Measurements from ENCODE around the gene CLTC. TPM values are rescaled to one million over a fixed set of nuclear protein-coding genes. Genes with fewer than 3 reads are reported as not detected.

Gene CLTC
- total RNA-seq, 1 donor: 112 TPM

DNA sequence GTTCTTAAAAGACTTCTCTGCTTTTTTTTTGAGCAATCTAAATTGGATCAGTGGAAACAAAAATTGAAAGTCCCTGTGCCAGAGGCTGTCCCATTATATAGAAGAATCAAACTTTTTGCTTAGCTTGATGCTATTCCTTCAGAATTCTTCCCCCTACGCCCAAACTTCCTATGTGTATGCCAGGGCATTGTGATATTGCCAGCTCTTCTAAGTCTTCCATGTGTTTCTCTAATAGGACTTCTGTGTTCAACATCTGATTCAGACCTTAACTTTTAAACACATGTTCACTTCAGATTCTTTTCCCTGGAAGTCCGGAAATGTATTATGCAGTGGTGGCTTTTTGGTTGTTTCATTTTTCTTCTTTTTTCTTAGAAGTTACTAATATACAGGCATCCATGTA lies 68.8 kb downstream of the CLTC start:
- Histone ChIP-seq H3K4me3 (ENCODE audit: low read length) (no peak overlapping the region), H3K4me1 (ENCODE audit: insufficient read depth, low read length) (no peaks in the 10 kb centered on the region), H3K27me3 (ENCODE audit: insufficient read depth, low read length) (no peaks in the 10 kb centered on the region), H3K9me3 (ENCODE audit: low read depth, low read length) (no peaks in the 10 kb centered on the region)

DNA sequence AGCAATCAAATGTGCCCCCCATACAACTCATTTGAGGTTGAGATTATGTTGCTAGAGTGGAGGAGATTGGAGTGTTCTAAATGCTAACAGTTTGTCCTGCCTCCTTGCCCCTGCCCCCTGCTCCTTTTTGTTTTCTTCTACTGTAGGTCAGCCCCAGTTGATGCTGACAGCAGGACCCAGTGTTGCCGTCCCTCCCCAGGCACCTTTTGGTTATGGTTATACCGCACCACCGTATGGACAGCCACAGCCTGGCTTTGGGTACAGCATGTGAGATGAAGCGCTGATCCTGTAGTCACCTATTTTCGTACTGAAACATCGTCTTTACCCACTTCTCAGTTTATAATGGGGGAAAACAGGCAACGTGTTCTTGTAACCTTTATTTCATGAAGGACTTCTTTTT lies 73.9 kb downstream of the CLTC start:
- H3K4me3 ChIP-seq (ENCODE audit: low read length): no peak overlapping the region
- H3K9me3 ChIP-seq (ENCODE audit: low read depth, low read length): no peaks in the 10 kb centered on the region
- H3K4me1 ChIP-seq (ENCODE audit: insufficient read depth, low read length): no peaks in the 10 kb centered on the region
- H3K27me3 ChIP-seq (ENCODE audit: insufficient read depth, low read length): no peaks in the 10 kb centered on the region

- no peaks in the 10 kb centered on the region for H3K27me3 ChIP-seq (ENCODE audit: insufficient read depth, low read length)
- no peaks in the 10 kb centered on the region for H3K9me3 ChIP-seq (ENCODE audit: low read depth, low read length)
- no peaks in the 10 kb centered on the region for H3K4me1 ChIP-seq (ENCODE audit: insufficient read depth, low read length)
- no peak overlapping the region for H3K4me3 ChIP-seq (ENCODE audit: low read length)
Observed at GRCh38 chr17:59694344-59694743, 74.6 kb downstream of the CLTC start.

GRCh38 chr17:59695945-59696681 lies 76.4 kb downstream of the CLTC start:
- H3K4me3 ChIP-seq (ENCODE audit: low read length): no peak overlapping the region
- H3K27me3 ChIP-seq (ENCODE audit: insufficient read depth, low read length): no peaks in the 10 kb centered on the region
- no peaks in the 10 kb centered on the region for H3K4me1 ChIP-seq (ENCODE audit: insufficient read depth, low read length)
- H3K9me3 ChIP-seq (ENCODE audit: low read depth, low read length): no peaks in the 10 kb centered on the region

GRCh38 chr17:59696682-59697277 lies 77.1 kb downstream of the CLTC start:
- no peak overlapping the region for H3K4me3 ChIP-seq (ENCODE audit: low read length)
- no peaks in the 10 kb centered on the region for H3K4me1 ChIP-seq (ENCODE audit: insufficient read depth, low read length)
- no peaks in the 10 kb centered on the region for H3K9me3 ChIP-seq (ENCODE audit: low read depth, low read length)
- no peaks in the 10 kb centered on the region for H3K27me3 ChIP-seq (ENCODE audit: insufficient read depth, low read length)

GRCh38 chr17:59698143-59698542 lies 78.4 kb downstream of the CLTC start:
- no peaks in the 10 kb centered on the region for H3K9me3 ChIP-seq (ENCODE audit: low read depth, low read length)
- H3K27me3 ChIP-seq (ENCODE audit: insufficient read depth, low read length): no peaks in the 10 kb centered on the region
- peaks cover 3% of the 10 kb centered on the region for H3K4me1 ChIP-seq (ENCODE audit: insufficient read depth, low read length)
- H3K4me3 ChIP-seq (ENCODE audit: low read length): no peak overlapping the region

GRCh38 chr17:59699218-59699617 lies 79.5 kb downstream of the CLTC start:
- Histone ChIP-seq H3K4me3 (ENCODE audit: low read length) (no peak overlapping the region), H3K9me3 (ENCODE audit: low read depth, low read length) (no peaks in the 10 kb centered on the region), H3K27me3 (ENCODE audit: insufficient read depth, low read length) (no peaks in the 10 kb centered on the region), H3K4me1 (ENCODE audit: insufficient read depth, low read length) (peaks cover 3% of the 10 kb centered on the region)

GRCh38 chr17:59699786-59700185 lies 80.1 kb downstream of the CLTC start:
- Histone ChIP-seq H3K27me3 (ENCODE audit: insufficient read depth, low read length) (no peaks in the 10 kb centered on the region), H3K4me1 (ENCODE audit: insufficient read depth, low read length) (peaks cover 8% of the 10 kb centered on the region), H3K9me3 (ENCODE audit: low read depth, low read length) (no peaks in the 10 kb centered on the region), H3K4me3 (ENCODE audit: low read length) (no peak overlapping the region)

DNA sequence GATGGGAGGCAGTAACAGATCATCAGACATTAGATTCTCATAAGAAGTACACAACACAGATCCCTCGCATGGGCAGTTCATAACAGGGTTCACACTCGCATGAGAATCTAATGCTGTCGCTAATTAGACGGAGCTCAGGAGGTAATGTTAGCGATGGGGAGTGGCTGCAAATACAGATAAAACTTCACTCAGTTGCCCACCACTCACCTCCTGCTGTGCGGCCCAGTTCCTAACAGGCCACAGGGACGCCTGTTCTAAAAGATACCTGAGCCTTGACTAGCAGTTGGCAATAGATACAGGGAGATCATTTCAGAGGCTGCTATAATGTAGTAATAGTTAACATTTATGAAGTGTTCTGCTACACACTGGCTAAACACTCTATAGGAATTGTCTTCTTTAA lies 82.6 kb downstream of the CLTC start:
- no peaks in the 10 kb centered on the region for H3K27me3 ChIP-seq (ENCODE audit: insufficient read depth, low read length)
- H3K4me1 ChIP-seq (ENCODE audit: insufficient read depth, low read length): peaks cover 26% of the 10 kb centered on the region
- no peak overlapping the region for H3K4me3 ChIP-seq (ENCODE audit: low read length)
- no peaks in the 10 kb centered on the region for H3K9me3 ChIP-seq (ENCODE audit: low read depth, low read length)

DNA sequence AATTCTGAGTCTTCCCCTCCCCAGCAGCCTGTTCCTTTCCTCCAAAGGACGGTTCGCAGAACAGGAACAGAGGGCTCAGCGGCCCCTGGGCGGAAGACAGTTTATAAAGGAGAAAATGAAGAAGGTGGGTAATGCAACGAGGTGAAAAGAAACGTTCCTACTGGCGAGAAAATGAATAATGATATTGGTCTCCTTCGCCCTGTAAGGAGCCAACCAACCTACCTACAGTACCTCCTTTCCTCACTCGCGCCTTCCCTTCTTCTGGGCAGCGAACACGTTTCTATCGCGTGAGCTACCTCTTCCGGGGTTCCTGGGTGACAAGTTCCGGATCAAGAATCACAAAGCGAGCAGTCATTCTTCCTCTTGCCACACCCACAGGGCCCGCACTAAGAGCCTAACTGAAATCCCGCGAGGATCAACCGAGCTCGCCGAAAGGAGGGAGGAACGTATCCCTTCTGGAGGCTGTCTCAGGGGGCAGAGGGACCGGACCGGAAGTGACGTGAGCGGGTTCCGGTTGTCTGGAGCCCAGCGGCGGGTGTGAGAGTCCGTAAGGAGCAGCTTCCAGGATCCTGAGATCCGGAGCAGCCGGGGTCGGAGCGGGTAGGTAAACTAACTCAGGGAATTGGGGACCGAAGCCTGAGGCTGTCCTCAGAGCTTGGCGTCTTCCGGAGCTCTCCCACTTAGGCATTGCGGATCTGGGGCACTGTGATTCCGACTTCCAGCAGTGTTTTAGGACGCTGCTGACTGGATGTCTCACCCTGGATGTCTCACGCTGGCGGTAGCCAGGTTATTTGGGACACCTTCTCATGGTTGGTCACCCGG lies 87.7 kb downstream of the CLTC start, which contains the start of the genes PTRH2 and VMP1:
TSS of gene PTRH2 (minus strand) at position 282 of the 822 bp plus-strand sequence. CDS start 9,452 bp downstream, outside the sequence.
TSS of gene VMP1 (plus strand) at position 506 of the 822 bp plus-strand sequence. CDS start 23,793 bp downstream, outside the sequence.
- H3K9me3 ChIP-seq (ENCODE audit: low read depth, low read length): no peaks in the 10 kb centered on the region
- no peaks in the 10 kb centered on the region for H3K27me3 ChIP-seq (ENCODE audit: insufficient read depth, low read length)
- peak within 1 kb of the TSS; percentile 93 for H3K4me3 ChIP-seq (ENCODE audit: low read length)
- peaks cover 55% of the 10 kb centered on the region for H3K4me1 ChIP-seq (ENCODE audit: insufficient read depth, low read length)

DNA sequence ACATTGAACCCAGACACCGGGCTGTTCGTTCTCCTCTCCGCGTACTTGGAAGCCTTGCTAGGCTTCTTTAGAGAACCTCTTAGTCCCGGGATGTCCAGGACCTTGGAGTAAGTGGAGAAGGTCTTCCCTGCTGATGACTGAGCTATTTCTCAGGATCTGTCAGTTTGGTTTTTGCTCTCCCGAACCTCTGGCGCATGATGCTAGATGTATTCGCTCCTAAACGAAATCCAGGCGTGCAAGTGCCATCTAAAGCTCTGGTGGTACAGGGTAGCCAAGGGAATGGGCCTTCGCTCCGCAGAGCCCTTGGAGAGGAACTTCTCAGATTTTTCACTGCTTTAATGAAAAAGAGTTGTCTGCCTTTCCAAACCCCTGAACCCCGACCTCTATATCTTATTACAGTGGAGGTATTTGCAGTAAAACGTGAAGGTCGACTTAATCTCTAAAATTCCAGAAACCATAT lies 88.3 kb downstream of the CLTC start:
- peaks cover 60% of the 10 kb centered on the region for H3K4me1 ChIP-seq (ENCODE audit: insufficient read depth, low read length)
- no peaks in the 10 kb centered on the region for H3K27me3 ChIP-seq (ENCODE audit: insufficient read depth, low read length)
- H3K9me3 ChIP-seq (ENCODE audit: low read depth, low read length): no peaks in the 10 kb centered on the region
- peak overlapping the region; percentile 93 for H3K4me3 ChIP-seq (ENCODE audit: low read length)

- Histone ChIP-seq H3K4me3 (ENCODE audit: low read length) (no peak overlapping the region), H3K4me1 (ENCODE audit: insufficient read depth, low read length) (peaks cover 45% of the 10 kb centered on the region), H3K9me3 (ENCODE audit: low read depth, low read length) (no peaks in the 10 kb centered on the region), H3K27me3 (ENCODE audit: insufficient read depth, low read length) (no peaks in the 10 kb centered on the region)
Observed at GRCh38 chr17:59711936-59712335, 92.2 kb downstream of the CLTC start.

GRCh38 chr17:59712862-59713261 lies 93.2 kb downstream of the CLTC start:
- Histone ChIP-seq H3K4me1 (ENCODE audit: insufficient read depth, low read length) (peaks cover 44% of the 10 kb centered on the region), H3K27me3 (ENCODE audit: insufficient read depth, low read length) (no peaks in the 10 kb centered on the region), H3K4me3 (ENCODE audit: low read length) (no peak overlapping the region), H3K9me3 (ENCODE audit: low read depth, low read length) (no peaks in the 10 kb centered on the region)

DNA sequence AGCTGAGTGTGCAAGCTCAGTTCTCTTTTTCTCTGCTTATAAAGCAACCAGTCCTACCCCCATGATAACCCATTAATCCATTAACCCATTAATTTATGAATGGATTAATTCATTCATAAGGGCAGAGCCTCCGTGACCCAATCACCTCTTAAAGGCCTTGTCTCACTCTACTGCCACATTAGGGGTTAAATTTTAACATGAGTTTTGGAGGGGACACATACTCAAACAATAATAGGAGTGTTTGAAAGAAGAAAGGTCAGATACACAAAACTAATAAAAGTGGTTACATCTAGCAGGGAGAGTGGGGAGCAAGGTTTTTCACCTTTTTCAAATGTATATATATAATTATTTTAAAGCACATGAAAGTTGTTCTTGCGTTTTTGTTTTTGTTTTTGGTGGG lies 94.6 kb downstream of the CLTC start:
- no peaks in the 10 kb centered on the region for H3K9me3 ChIP-seq (ENCODE audit: low read depth, low read length)
- peaks cover 40% of the 10 kb centered on the region for H3K4me1 ChIP-seq (ENCODE audit: insufficient read depth, low read length)

GRCh38 chr17:59716427-59716826 lies 96.7 kb downstream of the CLTC start:
- Histone ChIP-seq H3K9me3 (ENCODE audit: low read depth, low read length) (no peaks in the 10 kb centered on the region), H3K27me3 (ENCODE audit: insufficient read depth, low read length) (no peaks in the 10 kb centered on the region), H3K4me3 (ENCODE audit: low read length) (no peak overlapping the region), H3K4me1 (ENCODE audit: insufficient read depth, low read length) (peaks cover 25% of the 10 kb centered on the region)

More for the DNA sequence above, 94.6 kb downstream of the CLTC start:
- Histone ChIP-seq H3K4me3 (ENCODE audit: low read length) (no peak overlapping the region), H3K27me3 (ENCODE audit: insufficient read depth, low read length) (no peaks in the 10 kb centered on the region)
